Measurements from ENCODE around the gene SPECC1. TPM values are rescaled to one million over a fixed set of nuclear protein-coding genes. Genes with fewer than 3 reads are reported as not detected.
"Not testable (repeated sequence)": the region's sequence is repeated elsewhere in the genome, so short reads cannot be mapped to it uniquely, and the experiment has no call there.

The SPECC1 gene
- total RNA-seq, 1 donor from 2014 or later, result 38.0 TPM

GRCh38 chr17:20009052-20009301, 182 bp upstream of the SPECC1 start:
- peak overlapping the region; percentile 41 for H3K27ac Mint-ChIP-seq
- no peak for TF ChIP-seq CTCF (conservative IDR thresholded peaks at IDR 0.05)
- H3K27me3 Mint-ChIP-seq, result peaks cover 74% of the 10 kb centered on the region
- no peak for DNase-seq (ENCODE audit: extremely low spot score, unreplicated experiment)
- no peaks in the 10 kb centered on the region for H3K9me3 Mint-ChIP-seq
- H3K4me3 Mint-ChIP-seq, result peak overlapping the region; percentile 97
- H3K4me1 Mint-ChIP-seq (ENCODE audit: unreplicated experiment), result peaks cover 4% of the 10 kb centered on the region
- H3K36me3 Mint-ChIP-seq, result no peaks in the 10 kb centered on the region

- peak overlapping the region; percentile 94 for H3K4me3 Mint-ChIP-seq
- peak; percentile 63 for TF ChIP-seq CTCF (conservative IDR thresholded peaks at IDR 0.05)
- no peaks in the 10 kb centered on the region for H3K9me3 Mint-ChIP-seq
- H3K27ac Mint-ChIP-seq, result no peak overlapping the region
- H3K27me3 Mint-ChIP-seq, result peaks cover 71% of the 10 kb centered on the region
- DNase-seq (ENCODE audit: extremely low spot score, unreplicated experiment), result no peak
- H3K36me3 Mint-ChIP-seq, result no peaks in the 10 kb centered on the region
- H3K4me1 Mint-ChIP-seq (ENCODE audit: unreplicated experiment), result peaks cover 4% of the 10 kb centered on the region
Observed at GRCh38 chr17:20010099-20010863, 1.1 kb downstream of the SPECC1 start.

GRCh38 chr17:20010936-20011335, 1.8 kb downstream of the SPECC1 start:
- DNase-seq (ENCODE audit: extremely low spot score, unreplicated experiment), result no peak
- H3K9me3 Mint-ChIP-seq, result no peaks in the 10 kb centered on the region
- H3K27ac Mint-ChIP-seq, result no peak overlapping the region
- H3K27me3 Mint-ChIP-seq, result peaks cover 66% of the 10 kb centered on the region
- peak overlapping the region; percentile 94 for H3K4me3 Mint-ChIP-seq
- no peak for TF ChIP-seq CTCF (conservative IDR thresholded peaks at IDR 0.05)
- H3K36me3 Mint-ChIP-seq, result no peaks in the 10 kb centered on the region
- peaks cover 4% of the 10 kb centered on the region for H3K4me1 Mint-ChIP-seq (ENCODE audit: unreplicated experiment)

GRCh38 chr17:20012017-20012536, 2.9 kb downstream of the SPECC1 start:
- peaks cover 56% of the 10 kb centered on the region for H3K27me3 Mint-ChIP-seq
- H3K4me3 Mint-ChIP-seq, result no peak overlapping the region
- TF ChIP-seq CTCF (conservative IDR thresholded peaks at IDR 0.05), result no peak
- DNase-seq (ENCODE audit: extremely low spot score, unreplicated experiment), result no peak
- H3K4me1 Mint-ChIP-seq (ENCODE audit: unreplicated experiment), result peaks cover 4% of the 10 kb centered on the region
- no peaks in the 10 kb centered on the region for H3K36me3 Mint-ChIP-seq
- H3K27ac Mint-ChIP-seq, result no peak overlapping the region
- H3K9me3 Mint-ChIP-seq, result no peaks in the 10 kb centered on the region

- H3K36me3 Mint-ChIP-seq; DNase-seq (ENCODE audit: extremely low spot score, unreplicated experiment); H3K4me1 Mint-ChIP-seq (ENCODE audit: unreplicated experiment); H3K9me3 Mint-ChIP-seq; H3K4me3 Mint-ChIP-seq; H3K27ac Mint-ChIP-seq: not testable (repeated sequence)
- peaks cover 25% of the 10 kb centered on the region for H3K27me3 Mint-ChIP-seq
Observed at GRCh38 chr17:20016475-20016992, 7.4 kb downstream of the SPECC1 start.

- H3K4me1 Mint-ChIP-seq (ENCODE audit: unreplicated experiment), result no peaks in the 10 kb centered on the region
- no peaks in the 10 kb centered on the region for H3K36me3 Mint-ChIP-seq
- no peak for TF ChIP-seq CTCF (conservative IDR thresholded peaks at IDR 0.05)
- DNase-seq (ENCODE audit: extremely low spot score, unreplicated experiment), result no peak
- no peak overlapping the region for H3K27ac Mint-ChIP-seq
- H3K4me3 Mint-ChIP-seq, result no peak overlapping the region
- no peaks in the 10 kb centered on the region for H3K9me3 Mint-ChIP-seq
- H3K27me3 Mint-ChIP-seq, result peaks cover 22% of the 10 kb centered on the region
Observed at GRCh38 chr17:20022701-20023100, 13.5 kb downstream of the SPECC1 start.
